ENCODE results near the gene IGHMBP2. TPM values are rescaled to one million over a fixed set of nuclear protein-coding genes. Genes with fewer than 3 reads are reported as not detected.
"Not testable (repeated sequence)": the region's sequence is repeated elsewhere in the genome, so short reads cannot be mapped to it uniquely, and the experiment has no call there.

The IGHMBP2 gene
- total RNA-seq (10 to 100 TPM; 33.5 to 59.8 (median 37.0) TPM), total RNA-seq (17.6 to 68.4 (median 29.1) reads per million in 29 experiments)
- total RNA-seq (2013) = 17.9 TPM

DNA sequence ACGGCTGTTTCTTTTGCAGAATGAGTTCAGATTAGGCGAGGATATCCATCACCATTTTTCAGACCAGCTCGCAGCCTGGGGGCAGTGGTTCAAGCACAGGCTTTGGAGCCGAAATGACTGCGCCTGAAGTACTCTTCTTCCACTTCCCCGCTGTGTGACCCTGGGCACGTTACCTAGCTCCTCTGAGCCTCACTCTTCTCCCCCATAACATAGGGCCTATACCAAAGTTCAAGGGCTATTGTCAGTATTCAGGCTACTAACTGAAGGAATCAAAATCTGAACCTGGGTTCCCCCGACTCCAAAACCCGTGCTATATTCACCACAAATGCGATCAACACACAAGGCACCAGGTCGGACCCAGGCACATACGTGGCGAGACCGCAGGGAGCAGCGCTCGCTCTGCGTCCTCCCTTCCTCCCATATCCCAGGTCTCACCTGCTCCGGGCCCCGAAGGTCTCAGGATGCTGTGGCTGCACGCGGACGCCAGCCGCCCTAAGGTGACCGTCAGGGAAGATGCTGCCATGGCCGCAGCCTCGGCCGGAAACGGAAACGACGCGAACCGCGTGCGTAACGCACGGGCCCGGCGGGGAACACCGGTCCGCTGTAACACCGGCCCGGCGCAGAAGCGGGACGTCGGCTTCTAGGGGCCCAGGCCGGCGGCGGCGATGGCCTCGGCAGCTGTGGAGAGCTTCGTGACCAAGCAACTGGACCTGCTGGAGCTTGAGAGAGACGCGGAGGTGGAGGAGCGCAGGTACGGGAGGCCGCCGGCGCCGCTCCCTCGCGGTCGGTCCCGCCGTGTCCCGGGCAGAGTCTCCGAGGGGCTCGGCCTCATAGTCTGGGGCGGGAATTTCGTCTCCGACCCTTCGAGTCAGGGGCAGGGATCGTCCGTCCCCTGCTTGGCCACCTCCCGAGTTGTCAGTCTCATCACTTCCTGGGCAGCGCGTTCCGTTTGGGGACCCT, at the start of gene IGHMBP2, which contains the start of gene MRPL21:
IGHMBP2 (plus strand) TSS at position 604 of the 960 bp plus-strand sequence; CDS start at position 666, 62 bp downstream.
MRPL21 (minus strand) TSS at position 545 of the 960 bp plus-strand sequence; CDS start at position 523, 22 bp downstream.
- H3K27ac ChIP-seq (ENCODE audit: low read length) = peak within 1 kb of the TSS; percentile 53
- ATAC-seq (replicated peaks in 1 of 4) (peak; percentile 96 to 97 (median 96)), DNase-seq (peak; percentile 60 to 91 (median 82))
- POLR2A ChIA-PET = interaction anchor here in 1 of 2 donors (0.6 kb wide), 2 partner anchors 430 to 564 kb away, joined by 3 to 4 read pairs; no protein-coding TSS in a partner anchor
- Mint-ChIP-seq H3K36me3 (peaks cover 19% of the 10 kb centered on the region), H3K4me1 (peaks cover 45 to 50% (median 50%) of the 10 kb centered on the region in 3 donors), H3K27ac (peak within 1 kb of the TSS; percentile 91 to 92), H3K27me3 (no peaks in the 10 kb centered on the region), H3K4me3 (peak within 1 kb of the TSS; percentile 95 to 99 (median 96)), H3K9me3 (no peaks in the 10 kb centered on the region)
- peaks cover 7 to 24% of the 10 kb centered on the region in 2 experiments for H3K4me1 ChIP-seq (ENCODE audit: control insufficient read depth in 1 of 2, extremely low read depth in 1 of 2, insufficient read depth in 2 of 2, low read length in 2 of 2)
- no peaks in the 10 kb centered on the region for H3K9me3 ChIP-seq
- 1% methylated on average over 77 of the region's 78 CpGs for WGBS (ENCODE audit: insufficient coverage)
- no peaks in the 10 kb centered on the region for H3K27me3 ChIP-seq (replicated peaks in 1 of 2; ENCODE audit: control insufficient read depth in 2 of 2, extremely low read depth in 1 of 2, insufficient read depth in 2 of 2, low read length in 1 of 2)
- peaks cover 7 to 34% of the 10 kb centered on the region in 2 donors for H3K36me3 ChIP-seq (ENCODE audit: control insufficient read depth in 2 of 2, extremely low read depth in 1 of 2, insufficient read depth in 1 of 2, low read length in 1 of 2)
- H3K4me3 ChIP-seq (ENCODE audit: control insufficient read depth in 1 of 2, extremely low read depth in 1 of 2, low read length in 1 of 2) = peak within 1 kb of the TSS; percentile 83 to 98
- CTCF ChIA-PET = no interaction called here

DNA sequence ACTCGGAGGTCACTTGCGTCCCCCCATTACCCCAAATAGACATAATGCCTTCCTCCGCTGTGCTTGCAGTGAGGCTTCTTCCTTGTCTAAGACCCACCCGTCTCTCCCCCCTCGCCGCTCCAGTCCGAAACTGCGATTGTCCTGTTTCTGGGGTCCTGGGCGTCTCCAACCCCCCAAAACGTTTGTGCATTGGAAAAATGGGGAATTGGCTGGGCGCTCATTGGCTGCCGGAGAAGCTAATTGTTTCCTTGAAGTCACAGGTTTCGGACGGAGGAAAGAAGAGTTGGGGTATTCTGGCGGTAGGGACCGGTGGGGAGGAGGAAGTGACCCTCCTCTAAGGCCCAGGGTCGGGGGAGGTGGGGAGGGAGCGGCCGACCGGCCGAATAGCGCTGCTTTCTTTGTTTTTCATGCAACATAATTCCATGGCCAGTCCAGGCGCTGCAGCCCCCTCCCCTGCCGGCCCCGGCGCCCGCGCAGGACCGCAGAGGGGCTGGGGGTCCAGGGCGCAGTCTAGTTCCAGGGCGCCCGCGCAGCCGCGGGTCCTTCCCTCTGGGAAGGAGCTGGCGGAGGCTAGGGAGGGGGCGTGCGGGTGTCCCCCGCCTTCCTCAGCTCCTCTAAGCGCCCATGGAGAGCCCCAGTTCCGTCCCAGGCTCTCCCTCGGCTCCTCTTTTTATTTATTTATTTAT, 49.3 kb upstream of the IGHMBP2 start:
- Histone ChIP-seq H3K9me3 (no peaks in the 10 kb centered on the region), H3K4me1 (ENCODE audit: control insufficient read depth in 1 of 2, extremely low read depth in 1 of 2, insufficient read depth in 2 of 2, low read length in 2 of 2) (peaks cover 0 to 13% of the 10 kb centered on the region in 2 experiments), H3K36me3 (ENCODE audit: control insufficient read depth in 2 of 2, extremely low read depth in 1 of 2, insufficient read depth in 1 of 2, low read length in 1 of 2) (no peaks in the 10 kb centered on the region), H3K27me3 (replicated peaks in 1 of 2; ENCODE audit: control insufficient read depth in 2 of 2, extremely low read depth in 1 of 2, insufficient read depth in 2 of 2, low read length in 1 of 2) (peaks cover 0 to 51% of the 10 kb centered on the region in 2 experiments), H3K4me3 (ENCODE audit: control insufficient read depth in 1 of 2, extremely low read depth in 1 of 2, low read length in 1 of 2) (peak overlapping the region in 1 of 2 donors; percentile 39), H3K27ac (ENCODE audit: low read length) (no peak overlapping the region)
- 32% methylated on average over 16 of the region's 42 CpGs for WGBS (ENCODE audit: insufficient coverage)
- Mint-ChIP-seq H3K4me1 (peaks cover 0 to 13% (median 2%) of the 10 kb centered on the region in 3 donors), H3K4me3 (peak overlapping the region in 2 of 3 donors; percentile 32 to 73), H3K27ac (no peak overlapping the region), H3K36me3 (no peaks in the 10 kb centered on the region), H3K9me3 (no peaks in the 10 kb centered on the region), H3K27me3 (peaks cover 19 to 23% of the 10 kb centered on the region in 2 donors)
- ChIA-PET POLR2A (no interaction called here), CTCF (no interaction called here)
- ATAC-seq (replicated peaks in 1 of 4) (no peak), DNase-seq (no peak)

DNA sequence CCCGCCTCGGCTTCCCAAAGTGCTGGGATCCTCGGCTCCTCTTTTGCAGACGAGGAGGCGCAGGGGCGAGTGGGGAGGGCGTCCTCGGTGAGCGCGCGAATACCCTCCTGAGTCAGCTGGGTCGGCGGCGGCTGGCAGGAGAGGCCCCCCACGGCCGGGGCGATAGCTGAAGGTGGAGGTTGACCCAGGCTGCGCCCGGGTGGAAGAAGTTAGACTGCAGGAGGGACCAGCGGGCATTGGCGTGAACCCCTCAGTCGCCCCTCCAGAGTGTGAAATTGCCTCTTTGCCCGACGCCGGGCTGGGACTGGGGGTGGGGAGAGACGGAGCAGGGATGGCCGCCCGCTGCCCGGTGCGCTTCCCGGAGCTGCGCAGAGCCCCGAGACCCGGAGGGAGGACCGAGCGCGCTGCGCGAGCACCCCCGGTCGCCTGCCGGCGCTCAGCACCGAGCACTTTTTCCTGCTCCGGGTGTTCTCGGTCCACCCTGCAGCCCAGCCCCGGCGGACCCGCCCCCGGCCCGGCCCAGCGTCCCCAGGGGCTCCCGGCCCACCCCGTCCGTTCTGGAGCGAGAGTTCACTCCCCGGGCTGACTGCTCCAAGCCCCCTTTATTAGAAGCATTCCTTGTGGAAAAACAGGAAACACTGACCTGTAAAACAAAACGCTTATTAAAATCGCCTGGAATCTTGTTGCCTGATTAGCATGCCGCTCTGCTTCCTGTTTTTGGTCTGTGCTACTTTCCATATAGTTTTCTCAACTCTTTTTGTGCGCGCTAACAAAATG, 48.3 kb upstream of the IGHMBP2 start:
- Mint-ChIP-seq H3K9me3 (no peaks in the 10 kb centered on the region), H3K36me3 (no peaks in the 10 kb centered on the region), H3K4me1 (peaks cover 0 to 13% (median 2%) of the 10 kb centered on the region in 3 donors), H3K27ac (no peak overlapping the region), H3K4me3 (peak overlapping the region; percentile 54 to 73 (median 64)), H3K27me3 (peaks cover 19 to 23% of the 10 kb centered on the region in 2 donors)
- peak overlapping the region; percentile 36 to 39 for H3K4me3 ChIP-seq (ENCODE audit: control insufficient read depth in 1 of 2, extremely low read depth in 1 of 2, low read length in 1 of 2)
- CTCF ChIA-PET = no interaction called here
- H3K9me3 ChIP-seq = no peaks in the 10 kb centered on the region
- ATAC-seq (replicated peaks in 1 of 4) = peak; percentile 61 to 85 (median 72)
- WGBS (ENCODE audit: insufficient coverage) = 3% methylated on average over 57 of the region's 62 CpGs
- POLR2A ChIA-PET = no interaction called here
- peak in 5 of 35 experiments; percentile 11 to 55 (median 34) for DNase-seq
- H3K4me1 ChIP-seq (ENCODE audit: control insufficient read depth in 1 of 2, extremely low read depth in 1 of 2, insufficient read depth in 2 of 2, low read length in 2 of 2) = peaks cover 0 to 13% of the 10 kb centered on the region in 2 experiments
- peaks cover 0 to 50% of the 10 kb centered on the region in 2 experiments for H3K27me3 ChIP-seq (replicated peaks in 1 of 2; ENCODE audit: control insufficient read depth in 2 of 2, extremely low read depth in 1 of 2, insufficient read depth in 2 of 2, low read length in 1 of 2)
- no peaks in the 10 kb centered on the region for H3K36me3 ChIP-seq (ENCODE audit: control insufficient read depth in 2 of 2, extremely low read depth in 1 of 2, insufficient read depth in 1 of 2, low read length in 1 of 2)
- no peak overlapping the region for H3K27ac ChIP-seq (ENCODE audit: low read length)

DNA sequence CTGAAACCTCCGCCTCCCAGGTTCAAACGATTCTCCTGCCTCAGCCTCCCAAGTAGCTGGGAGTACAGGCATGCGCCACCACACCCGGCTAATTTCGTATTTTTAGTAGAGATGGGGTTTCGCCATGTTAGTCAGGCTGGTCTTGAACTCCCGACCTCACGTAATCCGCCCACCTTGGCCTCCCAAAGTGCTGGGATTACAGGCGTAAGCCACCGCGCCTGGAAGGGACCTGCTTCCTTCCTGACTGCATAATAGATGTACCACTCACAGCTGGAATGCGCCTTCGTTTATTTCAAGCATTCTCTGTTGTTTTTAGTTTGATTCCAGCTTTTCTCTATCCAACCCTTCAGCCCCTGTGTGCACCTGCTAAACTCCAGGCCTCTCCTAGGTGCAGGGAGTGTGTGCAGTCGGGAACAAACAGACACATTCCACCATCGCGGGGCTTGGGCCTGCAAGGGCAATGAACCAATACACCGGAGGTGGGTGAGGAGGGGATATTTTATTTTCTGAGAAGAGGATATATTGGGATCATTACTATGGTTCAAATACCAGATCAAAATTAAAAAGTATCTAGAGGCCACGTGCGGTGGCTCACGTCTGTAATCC, 47.2 kb upstream of the IGHMBP2 start:
- Mint-ChIP-seq H3K27me3 (peaks cover 19 to 23% of the 10 kb centered on the region in 2 donors), H3K4me1 (peaks cover 0 to 13% (median 2%) of the 10 kb centered on the region in 3 donors), H3K4me3 (peak overlapping the region in 1 of 3 donors; percentile 73)
- peaks cover 0 to 13% of the 10 kb centered on the region in 2 experiments for H3K4me1 ChIP-seq (ENCODE audit: control insufficient read depth in 1 of 2, extremely low read depth in 1 of 2, insufficient read depth in 2 of 2, low read length in 2 of 2)
- H3K9me3 ChIP-seq; H3K4me3 ChIP-seq (ENCODE audit: control insufficient read depth in 1 of 2, extremely low read depth in 1 of 2, low read length in 1 of 2); H3K27ac ChIP-seq (ENCODE audit: low read length); POLR2A ChIA-PET; H3K27ac Mint-ChIP-seq; H3K36me3 Mint-ChIP-seq; H3K9me3 Mint-ChIP-seq; CTCF ChIA-PET; DNase-seq; H3K36me3 ChIP-seq (ENCODE audit: control insufficient read depth in 2 of 2, extremely low read depth in 1 of 2, insufficient read depth in 1 of 2, low read length in 1 of 2); ATAC-seq (replicated peaks in 1 of 4): not testable (repeated sequence)
- 98% methylated on average over 10 of the region's 21 CpGs for WGBS (ENCODE audit: insufficient coverage)
- peaks cover 0 to 50% of the 10 kb centered on the region in 2 experiments for H3K27me3 ChIP-seq (replicated peaks in 1 of 2; ENCODE audit: control insufficient read depth in 2 of 2, extremely low read depth in 1 of 2, insufficient read depth in 2 of 2, low read length in 1 of 2)

DNA sequence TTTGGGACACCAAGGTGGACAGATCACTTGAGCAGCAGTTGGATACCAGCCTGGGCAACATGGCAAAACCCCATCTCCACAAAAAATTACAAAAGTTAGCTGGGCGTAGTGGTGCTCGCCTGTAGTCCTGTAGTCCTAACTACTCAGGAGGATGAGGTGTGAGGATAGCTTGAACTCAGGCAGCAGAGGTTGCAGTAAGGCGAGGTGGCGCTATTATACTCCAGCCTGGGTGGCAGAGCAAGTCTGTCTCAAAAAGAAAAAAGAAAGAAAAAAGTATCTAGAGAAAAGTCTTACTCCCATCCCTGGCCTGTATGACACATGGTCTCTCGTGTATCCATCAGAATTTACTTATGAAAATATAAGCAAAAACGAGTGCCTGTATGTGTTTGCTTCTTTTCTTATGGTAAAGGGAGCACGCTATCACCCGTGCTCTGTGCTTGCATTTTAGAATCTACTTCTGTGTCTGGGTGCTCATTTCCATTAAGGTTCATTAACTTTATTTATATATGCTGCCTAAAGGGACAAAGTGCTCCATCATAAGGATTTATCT, 46.6 kb upstream of the IGHMBP2 start:
- H3K9me3 ChIP-seq = no peaks in the 10 kb centered on the region
- ATAC-seq (replicated peaks in 1 of 4) (no peak), DNase-seq (no peak)
- H3K4me3 Mint-ChIP-seq = no peak overlapping the region
- no peak overlapping the region for H3K4me3 ChIP-seq (ENCODE audit: control insufficient read depth in 1 of 2, extremely low read depth in 1 of 2, low read length in 1 of 2)
- H3K4me1 Mint-ChIP-seq = peaks cover 0 to 13% (median 2%) of the 10 kb centered on the region in 3 donors
- H3K4me1 ChIP-seq (ENCODE audit: control insufficient read depth in 1 of 2, extremely low read depth in 1 of 2, insufficient read depth in 2 of 2, low read length in 2 of 2) = peaks cover 0 to 13% of the 10 kb centered on the region in 2 experiments
- H3K27ac Mint-ChIP-seq = no peak overlapping the region
- H3K36me3 Mint-ChIP-seq = no peaks in the 10 kb centered on the region
- WGBS (ENCODE audit: insufficient coverage) = 80% methylated on average over 3 of the region's 8 CpGs
- POLR2A ChIA-PET = no interaction called here
- peaks cover 19 to 23% of the 10 kb centered on the region in 2 donors for H3K27me3 Mint-ChIP-seq
- H3K27me3 ChIP-seq (replicated peaks in 1 of 2; ENCODE audit: control insufficient read depth in 2 of 2, extremely low read depth in 1 of 2, insufficient read depth in 2 of 2, low read length in 1 of 2) = peaks cover 0 to 45% of the 10 kb centered on the region in 2 experiments
- H3K36me3 ChIP-seq (ENCODE audit: control insufficient read depth in 2 of 2, extremely low read depth in 1 of 2, insufficient read depth in 1 of 2, low read length in 1 of 2) = no peaks in the 10 kb centered on the region
- no peaks in the 10 kb centered on the region for H3K9me3 Mint-ChIP-seq
- CTCF ChIA-PET = no interaction called here
- no peak overlapping the region for H3K27ac ChIP-seq (ENCODE audit: low read length)

Data from T-cell (primary cell).